ENCODE measurements around the gene PTPRG.

PTPRG gene

DNA sequence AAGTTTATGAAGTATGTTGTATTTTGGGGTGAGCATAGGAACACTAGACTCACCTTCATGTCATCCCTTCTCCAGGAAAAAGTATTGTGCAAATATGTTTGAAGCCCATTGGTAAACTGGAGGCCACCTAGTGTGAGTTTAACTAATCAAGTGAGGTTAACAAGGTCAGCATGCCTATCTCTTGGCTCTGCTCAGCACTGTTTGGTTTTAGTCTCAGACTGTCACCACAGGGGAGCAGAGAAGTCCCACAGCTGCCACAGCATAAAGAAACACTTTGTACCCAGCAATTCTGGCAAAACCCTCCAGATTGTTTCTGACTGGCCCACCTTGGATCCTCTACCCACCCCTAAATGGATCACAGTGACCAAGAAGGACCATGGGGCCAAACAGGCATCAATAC, 659.2 kb downstream of the PTPRG start:
- Mint-ChIP-seq H3K27me3 (no peaks in the 10 kb centered on the region), H3K9me3 (no peaks in the 10 kb centered on the region), H3K4me1 (ENCODE audit: low read depth) (no peaks in the 10 kb centered on the region), H3K4me3 (no peak overlapping the region), H3K36me3 (ENCODE audit: low read depth) (no peaks in the 10 kb centered on the region), H3K27ac (no peak overlapping the region)
- intact Hi-C loops (cut with micrococcal nuclease) = no loop called here

GRCh38 chr3:62225051-62225450, 663.7 kb downstream of the PTPRG start:
- H3K27ac Mint-ChIP-seq = no peak overlapping the region
- H3K4me1 Mint-ChIP-seq (ENCODE audit: low read depth) = no peaks in the 10 kb centered on the region
- H3K36me3 Mint-ChIP-seq (ENCODE audit: low read depth) = no peaks in the 10 kb centered on the region
- no peaks in the 10 kb centered on the region for H3K9me3 Mint-ChIP-seq
- no peak overlapping the region for H3K4me3 Mint-ChIP-seq
- H3K27me3 Mint-ChIP-seq = no peaks in the 10 kb centered on the region
- intact Hi-C loops (cut with micrococcal nuclease) = no loop called here

DNA sequence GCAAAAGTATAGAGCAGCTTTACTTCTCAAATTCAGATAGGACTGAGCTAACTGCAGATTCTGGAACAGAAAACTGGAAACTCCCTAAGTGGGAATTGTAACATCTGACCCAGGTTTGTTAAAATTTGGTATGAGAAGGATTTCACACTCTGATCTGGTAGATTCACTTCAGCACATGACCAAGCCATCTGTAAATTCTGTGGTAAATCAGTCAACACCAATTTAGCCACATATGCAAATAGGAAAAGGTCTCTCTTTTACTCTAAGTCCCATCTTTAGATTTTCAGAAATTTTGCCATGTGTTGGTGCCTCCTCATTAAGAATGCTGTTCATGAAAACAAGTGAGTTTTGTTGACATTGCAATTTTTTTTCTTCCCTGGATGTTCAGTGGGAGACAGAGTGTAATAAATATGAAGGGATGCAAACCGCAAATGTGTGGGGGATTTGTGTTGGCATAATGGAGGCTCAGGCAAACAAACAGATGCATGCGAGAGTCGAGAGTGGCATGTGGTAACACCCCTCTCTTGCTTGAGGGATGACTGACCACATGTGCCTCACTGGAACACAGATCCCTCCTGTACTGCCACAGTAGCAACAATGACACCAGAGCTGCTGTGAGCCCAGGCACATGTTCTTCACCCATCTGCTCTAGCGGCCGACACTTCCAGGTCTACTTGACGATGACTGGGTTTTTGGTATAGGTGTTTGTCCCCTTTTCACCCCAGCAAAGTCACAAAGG, 665.4 kb downstream of the PTPRG start:
- H3K4me3 Mint-ChIP-seq = no peak overlapping the region
- H3K27me3 Mint-ChIP-seq = no peaks in the 10 kb centered on the region
- no peaks in the 10 kb centered on the region for H3K36me3 Mint-ChIP-seq (ENCODE audit: low read depth)
- intact Hi-C loops (cut with micrococcal nuclease) = no loop called here
- no peak overlapping the region for H3K27ac Mint-ChIP-seq
- no peaks in the 10 kb centered on the region for H3K9me3 Mint-ChIP-seq
- no peaks in the 10 kb centered on the region for H3K4me1 Mint-ChIP-seq (ENCODE audit: low read depth)

DNA sequence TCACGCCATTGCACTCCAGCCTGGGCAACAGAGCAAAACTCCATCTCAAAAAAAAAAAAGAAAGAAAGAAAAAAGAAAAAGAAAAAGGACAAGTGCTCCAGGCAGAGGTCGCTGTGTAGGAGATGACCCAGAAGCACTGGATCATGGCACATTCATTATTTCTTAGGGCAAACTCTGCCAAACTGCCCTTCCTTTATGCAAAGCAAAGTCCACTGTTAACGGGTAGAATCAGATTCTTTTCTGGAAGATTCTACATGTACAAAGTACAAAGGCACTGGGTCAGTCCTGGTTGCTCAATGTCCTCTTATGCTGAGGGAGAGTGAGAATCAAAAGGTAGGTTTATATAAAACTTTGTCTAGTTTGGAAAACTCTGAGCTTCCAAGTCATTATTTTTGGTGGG, 667.1 kb downstream of the PTPRG start:
- Mint-ChIP-seq H3K4me1 (ENCODE audit: low read depth) (no peaks in the 10 kb centered on the region), H3K4me3 (no peak overlapping the region), H3K9me3 (no peaks in the 10 kb centered on the region), H3K27me3 (no peaks in the 10 kb centered on the region), H3K27ac (no peak overlapping the region), H3K36me3 (ENCODE audit: low read depth) (no peaks in the 10 kb centered on the region)
- intact Hi-C loops (cut with micrococcal nuclease) = no loop called here

DNA sequence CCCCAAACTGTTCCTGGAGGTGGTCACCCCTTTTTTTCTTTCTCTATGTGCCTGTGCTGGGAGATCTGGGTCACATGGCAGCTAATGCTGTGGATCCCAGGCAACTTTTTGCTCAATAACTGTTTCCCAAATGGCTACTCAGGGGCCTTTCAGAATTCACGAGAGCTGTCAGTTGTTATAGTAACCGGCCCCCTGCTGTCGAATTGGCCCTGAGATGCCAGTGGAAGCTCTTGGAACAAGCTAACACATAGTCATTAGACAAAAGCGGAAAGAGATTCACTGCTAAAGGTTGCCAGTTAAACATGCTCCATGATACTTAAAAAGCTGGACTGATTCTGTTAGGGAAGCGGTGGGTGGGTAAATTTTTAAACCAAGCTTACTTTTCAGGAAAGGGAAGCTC, 667.8 kb downstream of the PTPRG start:
- H3K27ac Mint-ChIP-seq = no peak overlapping the region
- H3K4me1 Mint-ChIP-seq (ENCODE audit: low read depth) = no peaks in the 10 kb centered on the region
- no peaks in the 10 kb centered on the region for H3K36me3 Mint-ChIP-seq (ENCODE audit: low read depth)
- no peaks in the 10 kb centered on the region for H3K9me3 Mint-ChIP-seq
- no peaks in the 10 kb centered on the region for H3K27me3 Mint-ChIP-seq
- H3K4me3 Mint-ChIP-seq = no peak overlapping the region
- intact Hi-C loops (cut with micrococcal nuclease) = no loop called here

DNA sequence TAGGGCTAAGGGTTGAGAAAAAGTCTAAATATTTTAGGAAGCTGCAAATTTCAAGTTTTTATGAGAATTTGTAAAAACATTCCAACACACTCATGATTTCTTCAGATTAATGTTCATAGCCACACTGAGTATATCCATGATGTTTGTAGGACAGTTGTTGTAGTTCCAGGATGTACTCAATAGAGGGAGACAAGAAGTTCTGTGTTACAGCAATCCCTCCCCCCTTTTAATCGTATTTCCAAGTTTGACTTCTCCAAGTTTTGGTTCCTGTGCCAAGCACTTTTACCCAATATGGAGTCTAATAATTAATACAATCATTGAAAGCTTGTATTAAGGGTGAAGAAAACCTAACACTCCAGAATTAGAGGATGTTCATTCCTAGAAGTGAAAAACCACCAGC, 668.5 kb downstream of the PTPRG start:
- Mint-ChIP-seq H3K27ac (no peak overlapping the region), H3K9me3 (no peaks in the 10 kb centered on the region), H3K36me3 (ENCODE audit: low read depth) (no peaks in the 10 kb centered on the region)

GRCh38 chr3:62233065-62233464, 671.7 kb downstream of the PTPRG start:
- no peak overlapping the region for H3K4me3 Mint-ChIP-seq
- no peaks in the 10 kb centered on the region for H3K36me3 Mint-ChIP-seq (ENCODE audit: low read depth)
- no peaks in the 10 kb centered on the region for H3K27me3 Mint-ChIP-seq
- H3K9me3 Mint-ChIP-seq = no peaks in the 10 kb centered on the region
- intact Hi-C loops (cut with micrococcal nuclease) = no loop called here
- no peaks in the 10 kb centered on the region for H3K4me1 Mint-ChIP-seq (ENCODE audit: low read depth)
- H3K27ac Mint-ChIP-seq = no peak overlapping the region

More for the DNA sequence above, 668.5 kb downstream of the PTPRG start:
- no peaks in the 10 kb centered on the region for H3K4me1 Mint-ChIP-seq (ENCODE audit: low read depth)
- H3K27me3 Mint-ChIP-seq = no peaks in the 10 kb centered on the region
- intact Hi-C loops (cut with micrococcal nuclease) = no loop called here
- no peak overlapping the region for H3K4me3 Mint-ChIP-seq

GRCh38 chr3:62236016-62236415, 674.6 kb downstream of the PTPRG start:
- Mint-ChIP-seq H3K4me3 (no peak overlapping the region), H3K4me1 (ENCODE audit: low read depth) (no peaks in the 10 kb centered on the region), H3K27ac (no peak overlapping the region), H3K27me3 (no peaks in the 10 kb centered on the region), H3K36me3 (ENCODE audit: low read depth) (no peaks in the 10 kb centered on the region), H3K9me3 (no peaks in the 10 kb centered on the region)
- intact Hi-C loops (cut with micrococcal nuclease) = no loop called here

- H3K36me3 Mint-ChIP-seq (ENCODE audit: low read depth) = no peaks in the 10 kb centered on the region
- no peaks in the 10 kb centered on the region for H3K4me1 Mint-ChIP-seq (ENCODE audit: low read depth)
- H3K27me3 Mint-ChIP-seq = no peaks in the 10 kb centered on the region
- intact Hi-C loops (cut with micrococcal nuclease) = no loop called here
- H3K27ac Mint-ChIP-seq = no peak overlapping the region
- H3K9me3 Mint-ChIP-seq = no peaks in the 10 kb centered on the region
- H3K4me3 Mint-ChIP-seq = no peak overlapping the region
Measured at GRCh38 chr3:62237286-62237948, 676.0 kb downstream of the PTPRG start.

GRCh38 chr3:62238003-62238402, 676.6 kb downstream of the PTPRG start:
- Mint-ChIP-seq H3K4me1 (ENCODE audit: low read depth) (no peaks in the 10 kb centered on the region), H3K9me3 (no peaks in the 10 kb centered on the region), H3K27ac (no peak overlapping the region), H3K27me3 (no peaks in the 10 kb centered on the region), H3K36me3 (ENCODE audit: low read depth) (no peaks in the 10 kb centered on the region), H3K4me3 (no peak overlapping the region)
- intact Hi-C loops (cut with micrococcal nuclease) = no loop called here

GRCh38 chr3:62238431-62238830, 677.1 kb downstream of the PTPRG start:
- intact Hi-C loops (cut with micrococcal nuclease) = no loop called here
- Mint-ChIP-seq H3K9me3 (no peaks in the 10 kb centered on the region), H3K27me3 (no peaks in the 10 kb centered on the region), H3K4me1 (ENCODE audit: low read depth) (no peaks in the 10 kb centered on the region), H3K4me3 (no peak overlapping the region), H3K27ac (no peak overlapping the region), H3K36me3 (ENCODE audit: low read depth) (no peaks in the 10 kb centered on the region)

DNA sequence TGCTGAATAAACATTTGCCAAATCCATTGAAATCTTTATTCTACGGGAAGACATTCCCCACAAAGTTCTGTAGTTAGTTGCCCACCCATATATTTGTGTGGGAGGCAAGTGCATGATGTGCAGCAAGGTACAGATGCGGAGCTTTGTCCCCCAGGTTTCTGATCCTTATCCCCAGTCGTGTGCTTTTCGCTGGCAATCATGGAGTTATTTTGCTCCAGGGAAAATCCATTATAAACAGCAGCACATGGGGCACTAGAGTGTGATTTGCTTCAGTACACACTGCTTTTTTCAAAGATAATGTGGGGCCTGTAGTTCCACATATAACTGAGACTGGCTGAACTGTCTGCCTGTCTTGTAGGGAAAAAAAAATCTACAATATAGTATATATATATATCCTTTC, 679.9 kb downstream of the PTPRG start:
- Mint-ChIP-seq H3K9me3 (no peaks in the 10 kb centered on the region), H3K27ac (no peak overlapping the region), H3K4me3 (no peak overlapping the region), H3K27me3 (no peaks in the 10 kb centered on the region), H3K4me1 (ENCODE audit: low read depth) (no peaks in the 10 kb centered on the region), H3K36me3 (ENCODE audit: low read depth) (no peaks in the 10 kb centered on the region)
- intact Hi-C loops (cut with micrococcal nuclease) = no loop called here

GRCh38 chr3:62242831-62243509, 681.6 kb downstream of the PTPRG start:
- H3K4me1 Mint-ChIP-seq (ENCODE audit: low read depth) = no peaks in the 10 kb centered on the region
- intact Hi-C loops (cut with micrococcal nuclease) = no loop called here
- no peak overlapping the region for H3K4me3 Mint-ChIP-seq
- no peaks in the 10 kb centered on the region for H3K36me3 Mint-ChIP-seq (ENCODE audit: low read depth)
- no peaks in the 10 kb centered on the region for H3K9me3 Mint-ChIP-seq
- no peak overlapping the region for H3K27ac Mint-ChIP-seq
- H3K27me3 Mint-ChIP-seq = peaks cover 3% of the 10 kb centered on the region

DNA sequence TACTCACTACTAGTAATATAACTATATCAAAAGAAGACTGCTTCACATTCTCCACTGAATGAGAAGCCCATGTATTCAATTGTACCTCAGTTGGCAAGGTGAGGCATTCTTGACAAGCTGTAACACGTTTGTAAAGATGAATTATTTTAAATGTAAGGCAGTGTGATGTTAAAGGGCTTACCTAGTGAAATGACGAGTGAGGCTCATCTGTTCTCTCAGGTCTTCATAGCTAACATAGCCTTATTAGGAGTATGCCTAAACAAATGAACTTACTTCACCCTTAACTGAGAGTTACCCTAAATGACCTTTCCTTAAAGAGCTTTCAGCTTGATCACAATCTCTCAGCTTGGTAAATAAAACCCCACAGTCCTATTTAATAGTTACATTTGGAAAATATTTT, 684.7 kb downstream of the PTPRG start:
- Mint-ChIP-seq H3K27ac (no peak overlapping the region), H3K27me3 (peaks cover 3% of the 10 kb centered on the region), H3K36me3 (ENCODE audit: low read depth) (no peaks in the 10 kb centered on the region), H3K4me3 (no peak overlapping the region), H3K4me1 (ENCODE audit: low read depth) (no peaks in the 10 kb centered on the region), H3K9me3 (no peaks in the 10 kb centered on the region)
- intact Hi-C loops (cut with micrococcal nuclease) = no loop called here

Data from dendritic cell treated with granulocyte-macrophage colony-stimulating factor and Interleukin-4, amounts not matched to agents 40 ng/mL and 50 ng/mL, for 4 days (primary cell).